CD8-positive, alpha-beta memory T cell (primary cell): ENCODE data around the gene PPP1R12B. TPM values are rescaled to one million over a fixed set of nuclear protein-coding genes. Genes with fewer than 3 reads are reported as not detected.
A peak's percentile ranks its signal among the peaks of the same experiment; 100 is the strongest.

Experiments
- CTCF ChIA-PET: fragments of 350-600 bp; sonication (Branson Sonifier 250); formaldehyde crosslinking; loops from one replicate; lab custom pipeline; 2021; ENCODE audit warnings: antibody characterized with exemption; lab: Charles Lee
- POLR2A ChIA-PET: fragments of 350-600 bp; sonication (Branson Sonifier 250); formaldehyde crosslinking; loops from one replicate; lab custom pipeline; 2021; ENCODE audit warnings: antibody characterized with exemption; lab: Charles Lee
- DNase-seq, 5 donors: peaks; one replicate each; pipeline versions ENCODE4 v3.0.0 to v3.0.0-alpha.2; 2020 to 2022; ENCODE audit warnings: mixed read lengths in 1 of 5
- H3K27ac ChIP-seq: one replicate; pipeline ENCODE4 v1.7.0; 2013; ENCODE audit warnings: low read depth, mild to moderate bottlenecking, low read length, moderate library complexity
- H3K27me3 ChIP-seq: 2 replicates; pipeline ENCODE4 v1.7.0; 2013; ENCODE audit warnings: low read length, mild to moderate bottlenecking; ENCODE audit not compliant: insufficient read depth, poor library complexity, severe bottlenecking
- H3K36me3 ChIP-seq: 2 replicates; pipeline ENCODE4 v1.7.0; 2013; ENCODE audit warnings: mild to moderate bottlenecking, low read length, moderate library complexity; ENCODE audit not compliant: insufficient read depth
- H3K4me1 ChIP-seq: 2 replicates; pipeline ENCODE4 v1.7.0; 2013; ENCODE audit warnings: mild to moderate bottlenecking, low read length, moderate library complexity; ENCODE audit not compliant: insufficient read depth
- H3K4me3 ChIP-seq: 2 replicates; pipeline ENCODE4 v1.7.0; 2013; ENCODE audit warnings: mild to moderate bottlenecking, low read length
- H3K9me3 ChIP-seq: 2 replicates; pipeline ENCODE4 v1.7.0; 2013; ENCODE audit warnings: mild to moderate bottlenecking, low read length
- H3K27ac Mint-ChIP-seq, 8 donors: one replicate each; pipeline ENCODE4 v1.8.0; 2020 to 2021; ENCODE audit warnings: mixed read lengths in 8 of 8, mild to moderate bottlenecking in 6 of 8, inconsistent platforms in 3 of 8, moderate library complexity in 3 of 8
- H3K27me3 Mint-ChIP-seq, 2 donors: one replicate each; pipeline ENCODE4 v1.8.0; 2020 to 2021; ENCODE audit warnings: mixed read lengths in 2 of 2, mild to moderate bottlenecking in 1 of 2, moderate library complexity in 1 of 2
- H3K36me3 Mint-ChIP-seq, 3 donors: one replicate each; pipeline ENCODE4 v1.8.0; 2020 to 2021; ENCODE audit warnings: mixed read lengths in 3 of 3, inconsistent platforms in 1 of 3, mild to moderate bottlenecking in 1 of 3
- H3K4me1 Mint-ChIP-seq, 3 donors: one replicate each; pipeline ENCODE4 v1.8.0; 2020 to 2021; ENCODE audit warnings: mixed read lengths in 3 of 3, inconsistent platforms in 1 of 3, mild to moderate bottlenecking in 1 of 3
- H3K4me3 Mint-ChIP-seq, 7 donors: one replicate each; pipeline ENCODE4 v1.8.0; 2020 to 2021; ENCODE audit warnings: mixed read lengths in 7 of 7, mild to moderate bottlenecking in 6 of 7, moderate library complexity in 4 of 7, inconsistent platforms in 2 of 7
- H3K9me3 Mint-ChIP-seq, 5 donors: one replicate each; pipeline ENCODE4 v1.8.0; 2020 to 2022; ENCODE audit warnings: mixed read lengths in 5 of 5, mild to moderate bottlenecking in 3 of 5, moderate library complexity in 2 of 5, inconsistent platforms in 1 of 5
- polyA plus RNA-seq: library from polyadenylated mRNA; unstranded; fragments of 300-500 nt; fragmentation: Illumina TruSeq; gene quantifications from one replicate; pipeline ENCODE4 v1.2.3, GENCODE V29; 2021
- total RNA-seq, 2 experiments: library from RNA; stranded (reverse); gene quantifications; one replicate each; pipeline ENCODE4 v1.2.3, GENCODE V29; 2021

The PPP1R12B gene
- total and polyA plus RNA-seq, 3 experiments from 2014 or later = 11.7 to 13.1 (median 11.9) TPM

DNA sequence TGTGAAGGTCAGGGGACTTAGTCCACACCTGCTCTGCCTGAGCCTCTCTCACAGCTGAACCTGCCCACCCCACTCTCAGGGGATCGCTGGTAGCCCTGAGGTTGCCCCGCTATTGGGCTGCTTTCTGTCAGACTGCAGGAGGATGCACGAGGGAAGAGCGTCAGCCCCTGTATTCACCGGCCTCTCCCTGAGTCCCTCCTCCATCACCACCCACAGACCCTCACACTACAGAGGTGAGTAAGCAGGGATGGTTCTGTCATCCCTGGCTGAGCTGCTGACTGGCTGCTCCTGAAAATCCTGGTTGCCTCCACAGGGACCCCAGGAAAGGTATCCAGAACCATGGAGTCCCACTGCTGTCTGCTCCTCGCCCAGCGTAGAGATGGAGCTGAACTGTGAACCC is 243.0 kb downstream of the PPP1R12B start:
- Histone ChIP-seq H3K4me3 (no peak overlapping the region), H3K27ac (no peak overlapping the region), H3K4me1 (no peaks in the 10 kb centered on the region), H3K27me3 (no peaks in the 10 kb centered on the region), H3K36me3 (no peaks in the 10 kb centered on the region), H3K9me3 (no peaks in the 10 kb centered on the region)
- no peaks in the 10 kb centered on the region for H3K4me1 Mint-ChIP-seq
- H3K27ac Mint-ChIP-seq = no peak overlapping the region
- DNase-seq = no peak
- H3K9me3 Mint-ChIP-seq = no peaks in the 10 kb centered on the region
- H3K4me3 Mint-ChIP-seq = no peak overlapping the region
- no peaks in the 10 kb centered on the region for H3K27me3 Mint-ChIP-seq
- CTCF ChIA-PET = no interaction called here
- peaks cover 0 to 7% (median 0%) of the 10 kb centered on the region in 3 donors for H3K36me3 Mint-ChIP-seq
- POLR2A ChIA-PET = no interaction called here

DNA sequence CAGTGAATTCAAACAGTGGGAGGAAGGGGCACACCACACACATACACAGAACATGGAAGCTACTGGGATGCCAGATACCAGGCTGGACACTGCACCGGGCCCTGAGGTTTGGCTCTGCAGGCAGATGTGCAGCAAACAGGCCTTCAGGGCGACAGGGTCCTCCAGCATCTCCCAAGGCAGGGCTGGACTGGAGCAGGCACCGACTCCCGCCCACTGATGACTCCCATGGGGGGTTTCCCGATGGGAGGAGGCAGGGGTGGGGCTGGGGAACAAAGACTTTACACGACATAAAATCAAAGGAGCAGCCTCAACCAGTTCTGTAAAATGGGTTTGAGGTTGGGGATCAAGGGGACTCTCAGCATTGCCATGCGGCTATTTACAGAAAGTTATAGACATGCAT is 243.6 kb downstream of the PPP1R12B start:
- CTCF ChIA-PET = no interaction called here
- Mint-ChIP-seq H3K27me3 (no peaks in the 10 kb centered on the region), H3K9me3 (no peaks in the 10 kb centered on the region), H3K4me1 (no peaks in the 10 kb centered on the region), H3K36me3 (peaks cover 0 to 9% (median 0%) of the 10 kb centered on the region in 3 donors), H3K27ac (no peak overlapping the region), H3K4me3 (no peak overlapping the region)
- H3K27me3 ChIP-seq = no peaks in the 10 kb centered on the region
- no peaks in the 10 kb centered on the region for H3K36me3 ChIP-seq
- no peak overlapping the region for H3K27ac ChIP-seq
- no peak overlapping the region for H3K4me3 ChIP-seq
- POLR2A ChIA-PET = no interaction called here
- no peaks in the 10 kb centered on the region for H3K9me3 ChIP-seq
- H3K4me1 ChIP-seq = no peaks in the 10 kb centered on the region
- no peak for DNase-seq

DNA sequence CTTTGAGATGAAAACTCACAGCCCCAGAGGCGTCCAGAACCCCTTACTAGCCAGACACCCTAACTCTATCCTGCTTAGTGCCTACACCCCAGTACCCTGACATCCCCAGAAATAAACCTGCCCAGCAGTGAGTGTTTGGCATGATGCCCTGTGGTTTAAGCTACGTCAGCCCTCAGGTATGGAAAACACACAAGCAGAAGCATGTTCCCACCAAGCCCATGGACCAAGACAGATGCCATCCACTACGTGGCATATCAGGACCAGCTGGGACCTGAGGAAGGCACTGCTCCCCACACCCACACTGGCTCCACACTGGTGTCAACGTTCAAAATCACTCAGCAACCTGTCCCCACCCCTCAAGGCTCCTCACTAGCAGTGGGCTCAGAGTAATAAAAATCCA is 245.3 kb downstream of the PPP1R12B start:
- Histone ChIP-seq H3K4me1 (no peaks in the 10 kb centered on the region), H3K27ac (no peak overlapping the region), H3K4me3 (no peak overlapping the region), H3K27me3 (no peaks in the 10 kb centered on the region), H3K9me3 (no peaks in the 10 kb centered on the region), H3K36me3 (no peaks in the 10 kb centered on the region)
- no peaks in the 10 kb centered on the region for H3K4me1 Mint-ChIP-seq
- no peaks in the 10 kb centered on the region for H3K9me3 Mint-ChIP-seq
- no peak overlapping the region for H3K4me3 Mint-ChIP-seq
- H3K36me3 Mint-ChIP-seq = peaks cover 0 to 11% (median 0%) of the 10 kb centered on the region in 3 donors
- H3K27ac Mint-ChIP-seq = peak overlapping the region in 1 of 8 donors; percentile 29
- ChIA-PET CTCF (no interaction called here), POLR2A (no interaction called here)
- DNase-seq = no peak
- no peaks in the 10 kb centered on the region for H3K27me3 Mint-ChIP-seq

DNA sequence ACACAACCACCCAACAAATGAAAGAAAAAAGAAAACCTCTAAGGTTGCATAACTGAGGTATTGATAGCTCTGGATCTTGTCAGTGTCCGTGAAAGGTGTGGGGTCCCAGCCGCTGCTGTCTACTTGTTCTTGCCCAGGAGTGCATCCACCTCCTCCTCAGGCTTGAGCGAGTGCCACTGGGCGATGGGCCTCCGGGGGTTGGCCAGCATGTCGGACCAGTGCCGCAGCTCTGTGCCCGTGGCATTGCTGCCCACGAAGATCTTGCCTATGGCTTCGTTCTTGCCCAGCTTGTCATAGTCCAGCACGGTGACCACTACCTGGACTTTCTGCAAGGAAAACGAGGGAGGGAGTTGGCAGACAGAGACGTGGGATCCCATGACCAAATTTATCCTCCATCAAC is 248.1 kb downstream of the PPP1R12B start:
- Mint-ChIP-seq H3K27me3 (no peaks in the 10 kb centered on the region), H3K4me3 (no peak overlapping the region), H3K4me1 (no peaks in the 10 kb centered on the region), H3K27ac (no peak overlapping the region), H3K9me3 (no peaks in the 10 kb centered on the region), H3K36me3 (peaks cover 0 to 11% (median 0%) of the 10 kb centered on the region in 3 donors)
- POLR2A ChIA-PET = no interaction called here
- CTCF ChIA-PET = no interaction called here
- Histone ChIP-seq H3K36me3 (no peaks in the 10 kb centered on the region), H3K4me3 (no peak overlapping the region), H3K9me3 (no peaks in the 10 kb centered on the region), H3K4me1 (no peaks in the 10 kb centered on the region), H3K27me3 (no peaks in the 10 kb centered on the region), H3K27ac (no peak overlapping the region)
- DNase-seq = no peak

DNA sequence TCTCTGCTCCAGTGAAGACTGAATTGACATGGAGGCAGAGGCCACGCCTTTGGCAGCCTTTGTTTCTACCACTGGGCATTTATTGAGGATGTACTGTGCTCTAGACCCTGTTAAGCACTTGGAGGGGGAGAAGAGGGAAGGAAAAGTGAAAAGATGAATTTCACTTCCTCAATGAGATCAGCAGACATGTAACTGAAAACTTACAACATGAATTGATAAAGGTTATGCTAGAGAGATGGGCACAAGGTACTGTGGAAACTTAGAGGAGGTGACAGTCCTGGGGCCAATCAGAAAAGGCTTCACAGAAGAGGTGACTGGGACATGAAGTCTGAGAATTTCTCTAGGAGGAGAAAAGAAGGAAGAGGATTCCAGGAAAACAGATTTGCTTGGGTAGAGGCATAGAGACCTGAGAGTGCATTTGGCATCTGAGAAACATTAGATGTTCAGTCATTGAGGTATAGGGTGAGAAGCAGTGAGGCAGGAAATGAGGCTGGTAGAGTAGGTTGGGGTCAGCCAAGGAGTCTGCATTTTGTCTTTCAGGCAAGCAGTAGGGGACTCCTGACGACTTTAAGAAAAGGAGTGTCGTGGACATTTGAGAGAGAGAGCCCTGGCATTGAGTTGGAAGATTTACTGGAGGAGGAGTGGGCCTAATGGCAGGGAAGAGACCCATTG is 248.7 kb downstream of the PPP1R12B start:
- no peak overlapping the region for H3K4me3 ChIP-seq
- H3K4me1 Mint-ChIP-seq = no peaks in the 10 kb centered on the region
- DNase-seq = no peak
- H3K9me3 Mint-ChIP-seq = no peaks in the 10 kb centered on the region
- H3K36me3 ChIP-seq = no peaks in the 10 kb centered on the region
- no peaks in the 10 kb centered on the region for H3K9me3 ChIP-seq
- H3K27ac ChIP-seq = no peak overlapping the region
- no peaks in the 10 kb centered on the region for H3K27me3 ChIP-seq
- H3K4me1 ChIP-seq = no peaks in the 10 kb centered on the region
- peaks cover 0 to 11% (median 0%) of the 10 kb centered on the region in 3 donors for H3K36me3 Mint-ChIP-seq
- peak overlapping the region in 1 of 8 donors; percentile 20 for H3K27ac Mint-ChIP-seq
- H3K27me3 Mint-ChIP-seq = no peaks in the 10 kb centered on the region
- no peak overlapping the region for H3K4me3 Mint-ChIP-seq
- POLR2A ChIA-PET = no interaction called here
- CTCF ChIA-PET = no interaction called here

DNA sequence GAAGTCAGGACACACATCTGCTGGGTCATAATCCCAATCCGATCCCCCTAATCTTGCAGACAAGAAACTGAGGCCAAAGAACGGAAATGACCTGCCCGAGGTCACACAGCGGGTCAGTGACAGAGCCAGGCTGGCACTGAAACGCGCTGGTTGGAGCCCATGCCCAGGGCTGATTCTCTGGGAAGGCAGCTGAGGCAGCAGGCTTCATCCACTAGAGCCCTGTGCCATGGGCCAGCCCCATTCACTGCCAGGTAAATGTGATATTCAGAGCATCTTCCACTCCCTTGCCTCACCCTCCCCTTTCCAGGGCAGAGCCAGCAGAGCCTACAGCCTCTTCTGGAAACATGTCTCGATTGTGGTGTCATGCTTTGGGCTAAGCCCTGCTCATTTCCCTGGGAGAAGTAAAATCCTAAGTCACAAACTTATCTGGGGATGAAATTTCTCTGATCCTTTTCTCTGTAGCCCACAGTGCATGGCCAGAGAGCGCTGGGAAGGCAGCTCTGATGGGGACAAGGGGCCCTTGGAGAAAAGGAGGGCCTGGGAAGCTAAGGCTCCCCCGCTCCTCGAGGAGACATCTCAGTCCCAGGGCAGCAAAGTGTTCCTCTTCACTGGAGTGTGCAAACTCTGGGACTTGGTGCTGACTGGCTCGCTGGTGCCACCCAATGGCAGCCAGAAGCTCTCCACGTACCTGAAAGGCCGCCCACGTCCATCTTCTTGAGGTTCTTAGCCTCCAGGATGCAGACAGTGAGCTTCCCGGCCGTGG is 251.4 kb downstream of the PPP1R12B start:
- ChIA-PET CTCF (no interaction called here), POLR2A (no interaction called here)
- H3K4me1 Mint-ChIP-seq = no peaks in the 10 kb centered on the region
- no peaks in the 10 kb centered on the region for H3K27me3 ChIP-seq
- no peaks in the 10 kb centered on the region for H3K36me3 ChIP-seq
- no peak overlapping the region for H3K27ac Mint-ChIP-seq
- H3K4me3 ChIP-seq = no peak overlapping the region
- no peak overlapping the region for H3K27ac ChIP-seq
- H3K4me3 Mint-ChIP-seq = no peak overlapping the region
- no peaks in the 10 kb centered on the region for H3K4me1 ChIP-seq
- H3K9me3 Mint-ChIP-seq = no peaks in the 10 kb centered on the region
- H3K36me3 Mint-ChIP-seq = peaks cover 0 to 11% (median 0%) of the 10 kb centered on the region in 3 donors
- DNase-seq = no peak
- no peaks in the 10 kb centered on the region for H3K9me3 ChIP-seq
- H3K27me3 Mint-ChIP-seq = no peaks in the 10 kb centered on the region

DNA sequence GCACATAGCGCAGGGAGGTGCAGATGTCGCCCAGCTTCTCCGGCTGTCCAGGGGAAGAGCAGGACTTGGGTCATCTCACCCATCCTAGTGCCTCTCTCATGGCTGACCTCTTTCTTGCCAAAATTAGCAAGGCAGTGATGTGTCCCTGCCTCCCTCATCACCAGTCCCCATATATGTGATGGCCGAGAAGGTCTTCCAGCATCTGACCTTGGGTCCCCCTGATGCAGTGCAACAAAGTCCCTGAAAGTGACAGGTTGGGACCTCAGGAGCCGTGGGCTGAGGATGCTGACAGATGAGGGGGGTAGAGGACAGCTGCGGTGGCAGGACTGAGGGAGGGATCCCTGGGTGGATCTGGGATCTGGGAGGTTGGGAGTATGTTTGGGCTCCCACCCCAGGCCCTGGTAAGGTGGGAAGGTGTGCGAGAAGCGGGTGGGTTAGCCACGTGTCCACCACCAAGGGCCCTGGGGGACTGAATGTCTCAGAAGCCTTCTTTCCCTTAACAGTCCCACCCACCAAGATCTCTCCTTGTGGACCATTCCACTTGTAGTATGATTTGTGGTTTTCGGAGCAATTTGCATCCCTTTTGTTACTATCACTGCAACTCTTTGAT is 252.0 kb downstream of the PPP1R12B start:
- no peak for DNase-seq
- CTCF ChIA-PET = no interaction called here

DNA sequence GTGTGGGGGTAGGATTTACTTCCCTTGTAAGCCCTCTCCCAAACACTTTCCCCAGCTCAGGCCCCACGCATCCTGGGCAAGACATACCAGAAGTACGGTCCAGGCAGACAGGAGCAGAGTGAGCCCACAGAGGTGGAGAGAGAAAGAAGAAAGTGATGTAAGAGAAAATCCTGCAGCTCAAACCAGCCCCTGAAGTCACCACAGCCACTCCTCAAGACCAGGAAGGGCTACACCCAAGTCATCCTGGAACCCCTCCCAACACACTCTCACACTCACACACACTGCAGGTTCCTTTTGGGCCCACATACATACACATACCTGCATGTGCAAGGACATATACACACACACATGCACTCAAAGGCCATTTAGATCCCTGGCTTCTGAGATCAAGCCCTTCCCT is 254.9 kb downstream of the PPP1R12B start:
- no peak for DNase-seq
- ChIA-PET POLR2A (no interaction called here), CTCF (no interaction called here)
- H3K27me3 ChIP-seq = no peaks in the 10 kb centered on the region
- no peaks in the 10 kb centered on the region for H3K36me3 ChIP-seq
- Mint-ChIP-seq H3K27me3 (no peaks in the 10 kb centered on the region), H3K4me3 (no peak overlapping the region), H3K9me3 (peaks cover 0 to 2% (median 0%) of the 10 kb centered on the region in 5 donors), H3K36me3 (peaks cover 4 to 12% (median 4%) of the 10 kb centered on the region in 3 donors), H3K4me1 (no peaks in the 10 kb centered on the region), H3K27ac (no peak overlapping the region)
- no peak overlapping the region for H3K4me3 ChIP-seq
- no peak overlapping the region for H3K27ac ChIP-seq
- H3K4me1 ChIP-seq = no peaks in the 10 kb centered on the region
- no peaks in the 10 kb centered on the region for H3K9me3 ChIP-seq

More for the DNA sequence above, 252.0 kb downstream of the PPP1R12B start:
- Mint-ChIP-seq H3K36me3 (peaks cover 0 to 9% (median 0%) of the 10 kb centered on the region in 3 donors), H3K27me3 (no peaks in the 10 kb centered on the region), H3K9me3 (no peaks in the 10 kb centered on the region), H3K4me3 (no peak overlapping the region), H3K27ac (no peak overlapping the region), H3K4me1 (no peaks in the 10 kb centered on the region)
- POLR2A ChIA-PET = no interaction called here
- Histone ChIP-seq H3K9me3 (no peaks in the 10 kb centered on the region), H3K27ac (no peak overlapping the region), H3K36me3 (no peaks in the 10 kb centered on the region), H3K27me3 (no peaks in the 10 kb centered on the region), H3K4me1 (no peaks in the 10 kb centered on the region), H3K4me3 (no peak overlapping the region)
